H4 (cell line): ENCODE data around the gene APBB2. TPM values are rescaled to one million over a fixed set of nuclear protein-coding genes. Genes with fewer than 3 reads are reported as not detected.
"Not testable (repeated sequence)": the region's sequence is repeated elsewhere in the genome, so short reads cannot be mapped to it uniquely, and the experiment has no call there.

Experiments
- DNase-seq: peaks from one replicate; pipeline ENCODE4 v3.0.0-alpha.2; 2015; ENCODE audit warnings: low spot score
- total RNA-seq: library from RNA; depleted of rRNA; stranded (reverse); fragments of >200 nt; shearing (Covaris generic); gene quantifications from 2 replicates; pipeline ENCODE4 v1.2.3, GENCODE V29; 2014

The APBB2 gene
- total RNA-seq, 1 experiment from 2014 or later: 25.7 TPM

DNA sequence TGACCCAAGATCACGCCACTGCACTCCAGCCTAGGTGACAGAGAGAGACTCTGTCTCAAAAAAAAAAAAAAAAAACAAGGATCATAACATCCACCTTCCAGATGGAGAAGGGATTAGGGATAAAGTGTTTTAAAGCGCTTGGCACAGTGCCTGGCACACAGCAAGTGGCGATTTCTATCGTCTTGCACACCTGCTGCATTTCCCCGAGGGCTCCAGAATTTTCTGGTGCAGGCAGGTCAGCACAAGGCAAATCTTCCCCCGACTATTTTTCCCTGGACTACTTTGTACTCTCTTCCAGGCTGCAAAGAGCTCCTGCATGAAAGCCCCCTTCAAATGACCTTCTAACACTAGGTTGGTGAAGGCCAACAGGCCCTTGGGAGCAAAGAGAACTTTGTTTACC, 57.3 kb downstream of the APBB2 start:
- no peak for DNase-seq

DNA sequence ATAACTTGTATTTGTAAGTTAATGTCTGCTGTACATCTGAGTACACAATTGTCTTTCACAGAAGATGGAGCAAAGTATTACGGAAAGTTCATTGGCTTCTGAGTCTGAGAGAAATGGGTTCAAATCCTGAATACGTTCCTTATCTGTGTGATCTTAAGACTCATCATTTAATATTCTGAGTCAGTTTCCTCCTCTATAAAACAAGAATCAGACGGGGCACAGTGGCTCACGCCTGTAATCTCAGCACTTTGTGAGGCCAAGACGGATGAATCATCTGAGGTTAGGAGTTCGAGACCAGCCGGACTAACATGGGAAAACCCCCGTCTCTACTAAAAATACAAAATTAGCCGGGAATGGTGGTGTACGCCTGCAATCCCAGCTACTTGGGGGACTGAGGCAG, 57.8 kb downstream of the APBB2 start:
- no peak for DNase-seq

DNA sequence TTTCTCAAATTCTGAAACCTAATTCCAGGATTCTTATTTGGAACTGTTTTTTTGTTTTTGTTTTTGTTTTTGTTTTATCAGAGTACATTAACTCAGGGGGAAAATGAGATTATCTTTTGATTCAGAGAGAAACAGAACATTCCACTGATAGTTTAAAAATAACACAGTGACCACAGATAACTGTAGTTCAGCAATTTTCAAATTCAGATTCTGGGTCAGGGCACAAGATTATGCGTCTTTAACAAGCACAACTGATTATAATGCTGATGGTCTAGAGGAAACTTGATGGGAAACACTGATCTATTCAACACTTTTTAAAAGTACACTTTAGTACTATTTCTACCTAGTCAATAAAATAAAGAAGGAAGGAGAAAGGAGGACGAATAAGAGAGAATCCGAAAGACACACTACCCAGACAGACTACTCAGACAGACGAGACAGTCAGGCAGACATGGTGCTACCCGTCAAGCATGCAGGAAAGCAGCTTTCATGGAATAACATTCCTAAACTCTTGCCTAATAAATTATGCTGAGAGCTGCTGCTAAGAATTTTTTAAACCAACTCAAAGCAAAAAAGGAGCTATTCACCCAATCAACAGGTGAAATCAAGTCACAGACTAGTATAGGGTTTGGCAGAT, 59.0 kb downstream of the APBB2 start:
- DNase-seq: peak; percentile 43

DNA sequence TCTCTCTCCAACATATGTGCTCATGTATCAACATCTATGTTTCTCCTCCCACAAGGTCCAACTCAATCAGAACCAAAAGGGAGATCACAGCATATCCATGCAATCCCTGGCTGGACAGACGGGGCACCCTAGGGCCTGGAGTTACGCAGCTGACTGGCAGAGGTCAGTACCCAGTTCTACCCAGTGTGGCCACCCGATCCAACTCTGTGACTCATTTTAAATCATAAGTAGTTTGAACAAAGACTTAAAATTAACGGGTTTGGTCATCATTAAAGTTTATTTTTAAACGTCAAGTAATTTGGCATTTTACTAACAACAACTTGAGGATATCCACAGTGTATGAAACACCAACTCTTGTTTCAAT, 59.5 kb downstream of the APBB2 start:
- no peak for DNase-seq

DNA sequence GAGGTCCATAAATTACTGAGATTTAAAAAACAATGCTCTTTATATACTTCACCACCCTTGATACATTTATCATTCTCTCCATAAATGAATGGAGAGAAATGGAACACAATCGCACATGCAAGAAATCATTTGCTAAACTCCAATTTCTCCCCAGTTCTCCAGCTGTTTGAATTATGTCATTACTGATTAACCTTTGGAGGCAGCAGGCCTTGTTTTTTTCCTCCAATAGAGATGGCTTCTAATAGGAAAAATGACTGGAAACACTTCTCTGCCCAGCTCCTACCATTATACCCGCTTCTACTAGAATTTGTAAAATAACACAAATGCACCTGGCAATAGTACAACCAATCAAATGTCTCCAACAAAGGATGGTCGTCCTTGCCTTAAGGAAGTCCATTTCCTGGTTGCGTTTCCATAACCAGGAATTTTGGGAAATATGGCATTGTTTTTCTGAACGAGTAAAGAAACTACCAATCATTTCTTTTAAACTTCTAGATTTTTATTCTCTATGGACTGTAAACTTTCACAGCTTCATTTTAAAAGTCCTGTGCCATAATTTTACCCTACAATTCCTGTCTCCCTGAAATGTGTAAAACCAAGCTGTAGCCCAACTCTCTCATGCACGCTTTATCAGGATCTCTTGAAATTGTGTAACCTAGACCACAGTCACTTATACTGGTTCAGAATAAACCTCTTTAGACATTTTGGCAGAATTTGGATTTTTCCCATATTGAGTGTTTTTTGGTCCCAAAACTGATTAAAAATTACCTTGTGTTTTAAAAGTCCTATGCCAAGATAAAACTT, 60.1 kb downstream of the APBB2 start:
- DNase-seq: no peak

DNA sequence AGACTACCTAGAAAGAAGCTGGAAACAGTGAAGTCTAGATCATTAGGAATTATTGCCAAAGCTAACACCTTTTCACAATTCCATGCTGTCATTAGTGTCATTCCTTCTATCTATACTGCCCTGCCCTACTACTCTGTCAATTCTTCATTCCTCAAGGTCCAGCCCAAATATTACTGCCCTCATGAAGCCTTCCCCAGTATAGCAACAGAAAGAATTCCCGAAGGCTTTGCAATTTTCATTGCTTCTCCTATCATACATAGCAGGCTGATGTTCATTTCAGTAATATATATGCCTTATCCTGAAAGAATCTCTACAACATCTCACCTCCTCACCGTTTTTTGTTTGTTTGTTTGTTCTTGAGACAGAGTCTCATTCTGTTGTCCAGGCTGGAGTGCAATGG, 63.9 kb downstream of the APBB2 start:
- no peak for DNase-seq

DNA sequence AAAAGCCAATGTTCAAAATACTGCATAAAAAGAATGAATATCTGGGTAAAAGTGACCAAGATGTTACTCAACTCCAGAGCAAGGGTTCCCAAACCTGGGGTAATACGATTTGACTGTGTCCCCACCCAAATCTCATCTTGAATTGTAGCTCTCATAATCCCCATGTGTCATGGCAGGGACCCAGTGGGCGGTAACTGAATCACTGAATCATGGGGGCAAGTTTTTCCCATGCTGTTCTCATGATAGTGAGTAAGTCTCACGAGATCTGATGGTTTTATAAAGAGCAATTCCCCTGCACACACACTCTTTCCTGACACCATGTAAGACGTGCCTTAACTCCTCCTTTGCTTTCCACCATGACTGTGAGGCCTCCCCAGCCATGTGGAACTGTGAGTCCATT, 64.8 kb downstream of the APBB2 start:
- not testable (repeated sequence) for DNase-seq

DNA sequence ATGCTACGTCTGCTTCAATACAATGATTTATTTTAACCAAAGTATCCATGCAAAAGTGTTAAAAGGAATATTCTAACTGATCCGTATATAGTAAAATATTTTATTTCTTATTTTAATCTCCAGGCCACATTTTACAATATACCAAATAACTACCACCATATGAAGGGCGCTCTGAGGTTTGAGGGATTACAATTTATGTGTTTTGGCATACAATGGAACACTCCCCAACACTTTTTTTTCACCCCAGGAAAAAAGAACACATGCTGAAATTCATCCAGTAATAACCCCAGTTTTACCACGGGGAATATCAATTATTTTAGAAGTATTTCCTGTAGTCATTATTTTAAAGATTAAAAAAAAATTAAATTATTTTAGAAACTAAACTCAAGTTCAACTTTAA, 65.4 kb downstream of the APBB2 start:
- no peak for DNase-seq

DNA sequence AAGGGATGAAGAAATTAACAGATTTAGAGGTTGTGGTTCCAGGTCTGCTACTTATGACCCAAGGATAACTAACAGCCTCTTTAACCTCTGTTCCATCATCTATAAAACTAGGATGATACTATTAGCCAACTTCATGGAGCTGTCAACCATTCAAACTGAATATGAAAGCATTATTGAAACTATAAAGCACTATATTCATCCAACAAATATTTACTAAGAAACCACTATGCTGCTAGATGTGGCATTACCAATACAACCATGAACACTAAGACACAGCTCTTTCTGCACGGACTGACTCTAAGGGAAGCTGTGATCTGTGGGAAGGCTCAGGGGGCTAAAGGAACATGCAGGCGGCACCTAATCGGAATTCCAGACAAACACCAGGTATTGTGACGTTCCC, 66.0 kb downstream of the APBB2 start:
- DNase-seq: no peak

DNA sequence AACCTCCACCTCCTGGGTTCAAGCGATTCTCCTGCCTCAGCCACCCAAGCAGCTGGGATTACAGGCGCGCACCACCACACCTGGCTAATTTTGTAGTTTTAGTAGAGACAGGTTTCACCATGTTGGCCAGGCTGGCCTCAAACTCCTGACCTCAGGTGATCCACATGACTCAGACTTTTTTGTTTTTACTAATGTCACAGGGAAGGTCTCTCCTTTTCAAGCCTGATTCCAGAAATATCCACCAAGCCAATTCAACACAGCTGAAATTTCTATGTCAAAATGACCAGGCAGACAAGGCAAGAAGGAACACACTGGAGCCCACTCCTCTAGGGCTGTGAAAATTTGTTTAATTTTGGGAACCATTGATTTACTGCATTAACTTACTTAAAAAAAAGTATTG, 66.8 kb downstream of the APBB2 start:
- DNase-seq: not testable (repeated sequence)

DNA sequence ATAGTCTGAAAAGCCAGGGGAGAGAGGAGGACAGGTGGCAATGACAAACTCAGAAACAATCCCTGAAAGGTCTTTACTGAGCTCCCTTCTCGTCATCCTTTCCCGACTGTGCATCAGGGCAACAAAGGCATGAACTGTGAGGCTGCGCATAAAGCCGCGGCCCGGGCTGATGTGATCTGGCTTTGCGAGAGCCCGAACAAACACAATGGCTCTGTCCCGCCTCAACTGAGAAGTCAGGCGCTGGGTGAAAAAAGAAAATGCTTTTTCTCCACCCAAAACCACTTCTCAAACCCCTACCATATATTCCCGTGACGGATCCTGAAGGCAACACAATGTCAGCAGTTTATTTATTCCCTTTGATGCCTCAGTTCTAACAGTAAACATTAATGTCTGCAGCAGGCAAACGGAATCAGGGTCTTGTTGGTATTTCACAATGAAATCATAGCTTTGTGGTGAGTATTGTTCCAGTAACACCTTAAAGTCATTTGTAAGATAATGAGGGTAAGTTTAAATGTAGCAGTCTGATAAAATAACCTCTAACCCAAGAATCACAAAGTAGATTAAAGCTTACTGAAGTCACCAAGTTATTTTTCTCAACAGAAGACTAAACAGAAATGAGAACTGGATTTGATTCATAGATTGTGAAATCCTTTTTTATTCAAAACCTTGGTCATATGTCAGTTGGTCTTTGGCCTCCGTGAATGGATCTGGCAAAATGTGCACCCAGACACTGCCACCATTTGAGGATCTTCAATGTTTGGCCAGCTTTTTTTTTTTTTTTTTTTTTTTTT, 67.4 kb downstream of the APBB2 start:
- peak; percentile 66 for DNase-seq

DNA sequence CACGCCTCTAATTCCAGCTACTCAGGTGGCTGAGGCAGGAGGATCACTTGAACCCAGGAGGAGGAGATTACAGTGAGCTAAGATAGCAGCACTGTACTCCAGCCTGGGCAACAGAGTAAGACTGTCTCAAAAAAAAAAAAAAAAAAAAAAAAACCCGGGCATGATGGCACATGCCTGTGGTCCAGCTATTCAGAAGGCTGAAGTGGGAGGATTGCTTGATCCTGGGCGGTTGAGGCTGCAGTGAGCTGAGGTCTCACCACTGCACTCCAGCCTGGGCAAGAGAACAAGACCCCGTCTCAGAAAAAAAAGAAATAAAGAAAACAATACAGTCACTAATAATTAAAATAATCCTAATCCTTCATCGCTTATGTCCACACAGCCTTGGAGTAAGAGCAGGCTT, 68.1 kb downstream of the APBB2 start:
- no peak for DNase-seq

DNA sequence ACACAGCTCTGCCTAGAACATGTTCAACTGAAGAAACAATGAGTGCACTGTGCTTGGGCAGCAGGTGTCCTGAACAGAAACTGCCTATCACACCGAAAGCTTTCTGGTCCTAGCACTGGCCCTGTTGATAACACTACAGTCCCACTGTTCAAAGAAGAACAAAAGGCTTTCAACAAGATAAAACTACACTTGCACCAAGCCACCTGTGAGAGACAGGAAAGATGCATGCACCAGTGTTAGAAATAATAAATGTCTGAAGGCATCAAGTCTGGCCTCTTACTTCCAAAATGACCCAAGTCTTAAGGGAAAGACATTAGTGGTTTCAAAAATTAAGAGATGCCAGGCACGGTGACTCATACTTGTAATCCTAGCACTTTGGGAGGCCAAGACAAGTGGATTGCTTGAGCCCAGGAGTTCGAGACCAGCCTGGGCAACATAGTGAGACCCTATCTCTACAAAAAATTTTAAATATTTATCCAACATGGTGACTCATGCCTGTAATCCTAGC, 68.7 kb downstream of the APBB2 start:
- peak; percentile 53 for DNase-seq

DNA sequence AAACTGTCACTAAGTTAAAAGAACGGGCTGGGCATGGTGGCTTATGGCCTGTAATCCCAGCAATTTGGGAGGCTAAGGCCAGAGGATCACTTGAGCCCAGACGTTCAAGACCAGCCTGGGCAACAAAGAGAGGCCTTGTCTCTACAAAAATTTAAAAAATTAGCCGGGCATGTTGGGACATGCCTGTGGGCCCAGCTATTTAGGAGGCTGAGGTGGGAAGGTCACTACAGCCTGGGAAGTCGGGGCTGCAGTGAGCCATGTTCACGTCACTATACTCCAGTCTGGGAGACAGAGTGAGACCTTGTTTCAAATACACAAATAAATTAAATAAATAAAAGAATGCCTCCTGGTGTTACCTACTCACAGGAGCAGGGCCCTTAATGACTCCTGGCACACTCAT, 69.5 kb downstream of the APBB2 start:
- DNase-seq: no peak

DNA sequence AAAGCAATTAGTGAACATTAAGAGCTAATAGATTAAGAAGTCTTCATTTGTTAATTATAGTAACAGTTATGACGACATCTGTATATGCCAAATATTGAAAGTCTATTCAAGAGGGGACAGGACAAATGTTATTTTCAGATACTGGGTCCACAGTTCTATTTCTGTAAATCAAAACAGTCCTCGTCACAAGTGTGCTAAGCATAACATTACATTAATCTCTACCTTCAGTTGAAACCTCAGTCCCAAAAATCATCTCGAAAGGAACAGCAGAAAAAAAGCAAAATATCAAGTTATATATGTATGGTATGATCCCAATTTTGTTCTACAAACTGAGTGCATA, 70.3 kb downstream of the APBB2 start:
- no peak for DNase-seq

DNA sequence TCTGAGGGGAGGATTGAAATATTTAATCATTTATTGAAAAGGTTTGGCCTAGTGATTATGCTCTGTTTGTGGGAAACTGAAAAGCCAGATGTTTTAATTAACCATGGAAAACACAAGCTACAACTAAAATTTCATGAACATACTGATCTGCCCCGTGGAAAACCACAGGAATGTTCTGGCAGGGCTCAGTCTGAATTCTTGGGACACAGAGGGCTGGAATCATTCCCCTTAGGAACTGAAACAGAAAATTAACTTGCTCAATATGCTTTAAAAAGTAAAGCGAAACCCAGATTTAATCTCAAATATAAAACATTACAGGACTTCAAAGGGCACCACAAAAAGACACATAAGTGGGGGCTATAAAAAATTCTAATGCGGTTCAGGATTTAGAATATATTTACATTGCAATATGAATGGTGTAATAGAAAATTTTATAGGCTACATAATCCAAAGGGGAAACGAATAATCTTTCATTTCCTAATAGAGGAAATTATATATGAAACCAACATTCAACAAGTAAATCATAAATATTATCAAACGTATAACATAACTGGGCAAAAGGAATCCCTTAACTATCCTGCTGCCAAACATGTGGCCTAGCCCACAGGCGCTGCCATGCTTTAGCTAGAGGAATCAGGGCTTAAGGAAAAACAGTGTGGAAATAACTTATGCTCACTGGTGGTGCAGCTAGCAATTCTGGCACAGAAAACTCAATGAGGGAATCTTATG, 70.9 kb downstream of the APBB2 start:
- DNase-seq: peak; percentile 95

DNA sequence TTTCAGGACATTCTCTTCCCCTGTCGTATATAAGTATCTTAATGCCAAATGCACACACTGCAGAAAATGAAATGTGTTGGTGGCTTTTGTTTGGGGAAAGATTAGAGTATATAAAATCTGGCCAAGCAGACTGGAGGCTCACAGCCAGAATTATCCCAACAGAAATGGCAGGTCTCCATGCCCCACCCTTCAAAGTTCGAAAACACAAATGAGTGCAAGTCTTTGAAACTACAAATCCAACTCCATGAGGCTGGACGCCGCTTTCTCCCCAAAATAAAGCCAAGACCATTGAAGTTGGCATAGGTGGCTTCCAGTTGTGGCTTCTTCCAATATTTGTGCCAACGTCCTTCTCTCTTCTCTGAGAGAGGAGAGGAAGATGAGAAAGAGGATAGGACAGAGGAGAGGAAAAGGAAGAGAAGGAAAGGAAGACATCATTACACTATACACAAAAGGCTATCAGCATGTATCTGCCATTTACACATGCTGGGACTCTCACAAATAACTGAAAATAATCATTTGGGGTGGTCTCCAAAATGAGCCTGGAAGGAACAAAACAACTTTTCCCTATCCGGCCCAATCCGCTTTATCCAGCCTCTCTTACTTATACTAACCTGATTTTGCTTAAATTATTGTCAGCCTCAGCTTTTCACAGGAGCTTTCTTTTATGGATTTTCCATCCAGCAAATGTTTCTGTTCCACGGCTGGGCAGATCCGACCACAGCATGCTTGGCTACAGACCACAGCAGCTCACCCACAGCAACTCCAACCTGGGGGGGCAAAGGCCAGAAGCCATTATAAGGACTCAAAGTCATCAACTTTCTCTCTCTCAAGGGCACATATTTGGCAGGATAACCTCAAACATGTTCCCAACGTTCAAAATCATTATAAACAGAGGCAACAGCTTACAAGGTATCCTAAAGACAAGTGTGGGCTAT, 71.7 kb downstream of the APBB2 start:
- peak; percentile 83 for DNase-seq

DNA sequence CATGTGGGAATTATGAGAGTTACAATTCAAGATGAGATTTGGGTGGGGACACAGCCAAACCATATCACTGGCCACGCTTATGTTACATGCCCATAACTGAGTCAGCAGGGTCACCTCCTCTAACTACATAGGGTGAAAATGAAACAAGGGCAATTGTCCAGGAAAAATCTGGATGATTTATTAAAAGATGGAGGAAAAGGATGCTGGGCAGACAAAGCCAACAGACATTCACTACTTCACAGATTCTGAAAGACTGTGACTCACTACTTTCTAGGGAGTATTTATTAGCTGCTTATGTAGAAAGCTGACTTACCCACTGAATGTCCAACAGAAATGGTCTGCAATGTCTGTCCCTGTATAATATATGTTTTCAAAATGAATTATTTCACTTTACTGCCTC, 72.4 kb downstream of the APBB2 start:
- DNase-seq: no peak

DNA sequence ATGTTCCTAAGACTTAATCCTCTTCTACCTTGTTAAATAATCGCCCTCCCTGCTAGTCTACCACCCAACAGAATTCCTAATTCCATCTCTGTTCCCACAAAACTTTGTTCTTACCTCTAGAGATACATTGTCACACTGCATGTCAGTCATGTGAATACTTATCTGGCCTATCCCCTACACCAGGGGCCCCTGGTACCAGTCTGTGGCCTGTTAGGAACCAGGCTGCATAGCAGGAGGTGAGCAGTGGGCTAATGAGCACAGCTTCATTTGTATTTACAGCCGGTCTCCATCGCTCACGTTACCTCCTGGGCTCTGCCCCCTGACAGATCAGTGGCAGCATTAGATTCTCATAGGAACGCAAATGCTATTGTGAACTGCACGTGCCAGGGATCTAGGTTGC, 73.9 kb downstream of the APBB2 start:
- no peak for DNase-seq

DNA sequence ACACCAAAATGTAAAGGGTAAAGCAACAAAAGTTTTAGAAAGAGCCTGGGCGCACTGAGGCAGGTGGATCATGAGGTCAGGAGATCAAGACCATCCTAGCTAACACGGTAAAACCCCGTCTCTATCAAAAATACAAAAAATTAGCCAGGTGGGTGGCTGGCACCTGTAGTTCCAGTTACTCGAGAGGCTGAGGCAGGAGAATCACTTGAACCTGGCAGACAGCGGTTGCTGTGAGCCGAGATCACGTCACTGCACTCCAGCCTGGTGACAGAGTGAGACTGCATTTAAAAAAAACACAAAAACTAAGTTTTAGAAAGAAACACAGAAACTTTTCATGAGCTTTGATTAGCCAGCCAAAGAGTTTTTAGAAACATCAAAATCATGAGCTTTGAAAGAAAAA, 76.5 kb downstream of the APBB2 start:
- no peak for DNase-seq

DNA sequence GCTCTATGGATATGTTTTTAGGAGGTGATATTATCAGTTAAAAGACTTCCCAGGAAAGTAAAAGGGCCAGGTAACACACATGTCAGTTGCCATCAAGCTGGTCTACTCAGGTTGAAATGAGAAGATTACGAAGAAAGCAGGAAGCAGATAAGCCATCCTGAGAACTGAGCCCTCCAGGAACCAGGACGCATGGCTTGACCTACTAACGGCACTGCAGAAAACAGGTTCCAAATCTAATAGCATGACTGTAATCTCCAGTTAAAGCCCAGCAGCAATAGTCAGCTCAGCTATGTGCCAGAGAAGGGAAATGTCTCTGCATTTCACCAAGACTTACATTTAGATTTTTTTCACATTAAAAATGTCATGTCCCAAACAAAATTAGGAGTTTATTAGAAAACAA, 77.9 kb downstream of the APBB2 start:
- no peak for DNase-seq
